Measurements from ENCODE around the gene SV2B. TPM values are rescaled to one million over a fixed set of nuclear protein-coding genes. Genes with fewer than 3 reads are reported as not detected.

SV2B gene
- polyA plus RNA-seq, 4 donors, result 0.25 to 2.0 TPM; not detected in 2

DNA sequence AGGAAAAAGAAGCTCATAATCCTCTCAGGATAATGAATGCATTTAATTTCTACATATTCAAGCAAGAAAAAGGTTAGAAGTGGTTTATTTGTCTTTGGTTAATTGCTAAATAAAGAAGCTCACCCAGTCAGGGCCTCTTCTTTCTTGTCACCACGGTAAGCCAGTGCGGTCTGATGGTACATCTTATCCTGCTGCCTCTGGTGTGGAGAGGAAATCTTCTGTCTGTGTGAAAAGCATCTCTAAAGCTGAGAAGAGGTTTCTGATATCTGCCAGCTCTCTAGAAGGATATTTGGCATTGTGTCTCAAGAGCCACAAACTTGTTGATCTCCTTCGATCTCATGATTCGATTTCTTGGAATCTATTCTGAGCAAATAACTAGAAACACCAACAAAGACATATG lies 144.9 kb downstream of the SV2B start:
- Histone ChIP-seq H3K27ac (ENCODE audit: low read depth in 1 of 3, low read length in 2 of 3) (no peak overlapping the region), H3K9me3 (ENCODE audit: control insufficient read depth in 2 of 2, insufficient read depth in 1 of 2, low read depth in 1 of 2, low read length in 1 of 2) (no peaks in the 10 kb centered on the region), H3K4me3 (ENCODE audit: low read depth in 1 of 3, low read length in 3 of 3) (no peak overlapping the region), H3K36me3 (ENCODE audit: control insufficient read depth in 3 of 3, insufficient read depth in 2 of 3, low read depth in 1 of 3, low read length in 3 of 3) (no peaks in the 10 kb centered on the region), H3K4me1 (ENCODE audit: control insufficient read depth in 3 of 3, insufficient read depth in 2 of 3, low read depth in 1 of 3, low read length in 2 of 3) (no peaks in the 10 kb centered on the region), H3K27me3 (ENCODE audit: control insufficient read depth in 3 of 3, insufficient read depth in 3 of 3, low read length in 3 of 3) (peaks cover 0 to 2% (median 0%) of the 10 kb centered on the region in 3 donors)
- FAIRE-seq (no peak), DNase-seq (no peak)
- WGBS, 3 donors, result 85 to 89% (median 87%) methylated on average over 4 of the region's 4 CpGs

DNA sequence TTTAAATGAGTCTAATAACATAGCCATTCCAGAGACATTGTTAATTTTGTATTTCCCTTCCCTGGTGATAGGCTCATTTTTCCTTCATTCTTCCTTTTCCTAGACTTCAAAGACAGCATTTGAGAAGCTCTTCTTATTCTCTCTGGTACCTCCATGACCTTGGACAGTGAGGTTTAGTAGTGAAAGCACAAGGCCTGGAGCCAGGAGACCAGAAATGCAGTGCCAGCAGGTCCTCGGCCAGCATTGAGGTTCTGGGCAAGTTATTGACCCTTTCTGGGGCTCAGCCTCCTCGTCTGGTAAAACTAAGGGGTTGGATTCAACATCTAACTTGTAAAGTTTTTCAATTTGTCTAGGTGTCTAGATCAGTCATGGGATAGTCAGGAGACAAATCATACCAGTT lies 146.9 kb downstream of the SV2B start:
- H3K4me3 ChIP-seq (ENCODE audit: low read depth in 1 of 3, low read length in 3 of 3), result no peak overlapping the region
- no peak for FAIRE-seq
- DNase-seq, result no peak
- 35 to 52% (median 37%) methylated on average over 2 of the region's 2 CpGs for WGBS, 3 donors
- no peaks in the 10 kb centered on the region for H3K4me1 ChIP-seq (ENCODE audit: control insufficient read depth in 3 of 3, insufficient read depth in 2 of 3, low read depth in 1 of 3, low read length in 2 of 3)
- H3K27ac ChIP-seq (ENCODE audit: low read depth in 1 of 3, low read length in 2 of 3), result no peak overlapping the region
- peaks cover 0 to 2% (median 0%) of the 10 kb centered on the region in 3 donors for H3K27me3 ChIP-seq (ENCODE audit: control insufficient read depth in 3 of 3, insufficient read depth in 3 of 3, low read length in 3 of 3)
- no peaks in the 10 kb centered on the region for H3K9me3 ChIP-seq (ENCODE audit: control insufficient read depth in 2 of 2, insufficient read depth in 1 of 2, low read depth in 1 of 2, low read length in 1 of 2)
- H3K36me3 ChIP-seq (ENCODE audit: control insufficient read depth in 3 of 3, insufficient read depth in 2 of 3, low read depth in 1 of 3, low read length in 3 of 3), result no peaks in the 10 kb centered on the region

DNA sequence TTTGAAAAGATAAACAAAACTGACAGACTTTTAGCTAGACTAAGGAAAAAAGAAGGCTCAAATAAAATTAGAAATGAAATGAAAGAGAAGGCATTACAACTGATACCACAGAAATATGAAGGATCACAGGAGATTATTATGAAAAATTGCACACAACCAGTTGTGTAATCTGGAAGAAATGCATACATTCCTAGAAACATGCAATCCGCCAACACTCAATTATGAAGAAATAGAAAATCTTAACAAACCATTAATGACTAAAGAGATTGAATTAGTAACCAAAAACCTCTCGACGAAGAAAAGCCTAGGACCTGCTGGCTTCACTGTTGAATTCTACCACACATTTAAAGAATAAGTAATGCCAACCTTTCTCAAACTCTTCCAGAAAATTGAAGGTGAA lies 149.5 kb downstream of the SV2B start:
- H3K4me1 ChIP-seq (ENCODE audit: control insufficient read depth in 3 of 3, insufficient read depth in 2 of 3, low read depth in 1 of 3, low read length in 2 of 3), result no peaks in the 10 kb centered on the region
- H3K4me3 ChIP-seq (ENCODE audit: low read depth in 1 of 3, low read length in 3 of 3), result no peak overlapping the region
- WGBS, 3 donors, result 72 to 90% (median 87%) methylated on average over 3 of the region's 3 CpGs
- FAIRE-seq (no peak), DNase-seq (no peak)
- no peak overlapping the region for H3K27ac ChIP-seq (ENCODE audit: low read depth in 1 of 3, low read length in 2 of 3)
- H3K9me3 ChIP-seq (ENCODE audit: control insufficient read depth in 2 of 2, insufficient read depth in 1 of 2, low read depth in 1 of 2, low read length in 1 of 2), result no peaks in the 10 kb centered on the region
- H3K27me3 ChIP-seq (ENCODE audit: control insufficient read depth in 3 of 3, insufficient read depth in 3 of 3, low read length in 3 of 3), result no peaks in the 10 kb centered on the region
- no peaks in the 10 kb centered on the region for H3K36me3 ChIP-seq (ENCODE audit: control insufficient read depth in 3 of 3, insufficient read depth in 2 of 3, low read depth in 1 of 3, low read length in 3 of 3)

GRCh38 chr15:91252322-91252721 lies 152.3 kb downstream of the SV2B start:
- H3K9me3 ChIP-seq (ENCODE audit: control insufficient read depth in 2 of 2, insufficient read depth in 1 of 2, low read depth in 1 of 2, low read length in 1 of 2), result no peaks in the 10 kb centered on the region
- WGBS, 3 donors, result 87 to 92% (median 90%) methylated on average over 7 of the region's 7 CpGs
- no peaks in the 10 kb centered on the region for H3K36me3 ChIP-seq (ENCODE audit: control insufficient read depth in 3 of 3, insufficient read depth in 2 of 3, low read depth in 1 of 3, low read length in 3 of 3)
- no peaks in the 10 kb centered on the region for H3K4me1 ChIP-seq (ENCODE audit: control insufficient read depth in 3 of 3, insufficient read depth in 2 of 3, low read depth in 1 of 3, low read length in 2 of 3)
- no peak overlapping the region for H3K4me3 ChIP-seq (ENCODE audit: low read depth in 1 of 3, low read length in 3 of 3)
- DNase-seq, result no peak
- no peak overlapping the region for H3K27ac ChIP-seq (ENCODE audit: low read depth in 1 of 3, low read length in 2 of 3)
- no peaks in the 10 kb centered on the region for H3K27me3 ChIP-seq (ENCODE audit: control insufficient read depth in 3 of 3, insufficient read depth in 3 of 3, low read length in 3 of 3)
- FAIRE-seq, result no peak

DNA sequence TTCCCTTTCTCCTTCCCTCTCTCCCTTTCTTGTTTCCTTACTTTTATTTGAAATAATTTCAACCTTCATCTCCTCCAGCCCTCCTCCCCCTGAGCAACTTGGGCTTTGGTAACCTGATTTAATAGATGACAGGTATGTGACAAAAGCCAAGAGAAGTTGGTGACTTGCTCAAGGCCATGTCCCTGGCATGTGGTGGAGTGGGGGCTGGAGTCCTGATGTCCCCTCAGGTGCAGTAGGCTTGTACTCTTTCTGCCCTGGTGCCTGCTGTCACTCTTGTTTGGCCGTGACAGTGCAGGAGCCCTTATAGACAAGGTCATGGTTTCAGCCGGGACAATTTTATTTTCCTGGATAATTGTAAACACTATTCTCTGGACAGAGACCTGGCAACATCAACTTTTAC lies 152.7 kb downstream of the SV2B start:
- H3K27ac ChIP-seq (ENCODE audit: low read depth in 1 of 3, low read length in 2 of 3), result no peak overlapping the region
- DNase-seq (no peak), FAIRE-seq (no peak)
- no peak overlapping the region for H3K4me3 ChIP-seq (ENCODE audit: low read depth in 1 of 3, low read length in 3 of 3)
- no peaks in the 10 kb centered on the region for H3K4me1 ChIP-seq (ENCODE audit: control insufficient read depth in 3 of 3, insufficient read depth in 2 of 3, low read depth in 1 of 3, low read length in 2 of 3)
- H3K9me3 ChIP-seq (ENCODE audit: control insufficient read depth in 2 of 2, insufficient read depth in 1 of 2, low read depth in 1 of 2, low read length in 1 of 2), result no peaks in the 10 kb centered on the region
- H3K27me3 ChIP-seq (ENCODE audit: control insufficient read depth in 3 of 3, insufficient read depth in 3 of 3, low read length in 3 of 3), result no peaks in the 10 kb centered on the region
- WGBS, 3 donors, result 64 to 78% (median 75%) methylated on average over 2 of the region's 2 CpGs
- no peaks in the 10 kb centered on the region for H3K36me3 ChIP-seq (ENCODE audit: control insufficient read depth in 3 of 3, insufficient read depth in 2 of 3, low read depth in 1 of 3, low read length in 3 of 3)

- Histone ChIP-seq H3K27me3 (ENCODE audit: control insufficient read depth in 3 of 3, insufficient read depth in 3 of 3, low read length in 3 of 3) (no peaks in the 10 kb centered on the region), H3K27ac (ENCODE audit: low read depth in 1 of 3, low read length in 2 of 3) (no peak overlapping the region), H3K9me3 (ENCODE audit: control insufficient read depth in 2 of 2, insufficient read depth in 1 of 2, low read depth in 1 of 2, low read length in 1 of 2) (no peaks in the 10 kb centered on the region), H3K36me3 (ENCODE audit: control insufficient read depth in 3 of 3, insufficient read depth in 2 of 3, low read depth in 1 of 3, low read length in 3 of 3) (no peaks in the 10 kb centered on the region), H3K4me3 (ENCODE audit: low read depth in 1 of 3, low read length in 3 of 3) (no peak overlapping the region), H3K4me1 (ENCODE audit: control insufficient read depth in 3 of 3, insufficient read depth in 2 of 3, low read depth in 1 of 3, low read length in 2 of 3) (no peaks in the 10 kb centered on the region)
- no peak for DNase-seq
- 76 to 79% (median 78%) methylated on average over 3 of the region's 3 CpGs for WGBS, 3 donors
- no peak for FAIRE-seq
These were observed 153.5 kb downstream of the SV2B start for GRCh38 chr15:91253605-91254004.

- Histone ChIP-seq H3K36me3 (ENCODE audit: control insufficient read depth in 3 of 3, insufficient read depth in 2 of 3, low read depth in 1 of 3, low read length in 3 of 3) (no peaks in the 10 kb centered on the region), H3K4me3 (ENCODE audit: low read depth in 1 of 3, low read length in 3 of 3) (no peak overlapping the region), H3K27me3 (ENCODE audit: control insufficient read depth in 3 of 3, insufficient read depth in 3 of 3, low read length in 3 of 3) (peaks cover 0 to 3% (median 0%) of the 10 kb centered on the region in 3 donors), H3K9me3 (ENCODE audit: control insufficient read depth in 2 of 2, insufficient read depth in 1 of 2, low read depth in 1 of 2, low read length in 1 of 2) (no peaks in the 10 kb centered on the region), H3K4me1 (ENCODE audit: control insufficient read depth in 3 of 3, insufficient read depth in 2 of 3, low read depth in 1 of 3, low read length in 2 of 3) (no peaks in the 10 kb centered on the region), H3K27ac (ENCODE audit: low read depth in 1 of 3, low read length in 2 of 3) (no peak overlapping the region)
- DNase-seq (no peak), FAIRE-seq (no peak)
- 56 to 74% (median 69%) methylated on average over 3 of the region's 3 CpGs for WGBS, 3 donors
These were observed 154.7 kb downstream of the SV2B start for GRCh38 chr15:91254766-91255165.

DNA sequence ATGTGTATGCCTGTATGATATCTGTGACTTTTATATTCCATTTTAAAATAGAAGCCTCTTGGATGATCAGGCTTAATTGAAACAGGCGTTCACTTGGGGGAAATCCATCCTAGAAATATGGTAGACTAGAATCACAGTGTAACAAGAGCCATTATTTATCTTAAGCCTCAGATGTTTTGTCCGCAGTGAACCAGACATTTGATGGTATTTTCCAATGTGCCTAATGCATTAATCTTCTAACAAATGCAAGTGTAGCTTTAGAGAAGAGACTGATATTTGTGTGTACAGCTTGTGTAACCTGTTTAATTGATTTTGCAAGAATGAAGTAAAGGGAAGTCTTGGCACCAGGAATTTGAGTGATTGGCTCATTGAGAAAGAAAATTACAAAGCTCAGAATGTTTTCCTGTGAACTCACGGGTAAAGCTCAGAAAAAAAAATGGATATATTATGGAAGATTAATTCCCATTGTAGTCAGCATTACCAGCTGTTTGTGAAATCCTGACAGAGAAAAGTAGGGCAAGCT lies 155.7 kb downstream of the SV2B start:
- Histone ChIP-seq H3K4me1 (ENCODE audit: control insufficient read depth in 3 of 3, insufficient read depth in 2 of 3, low read depth in 1 of 3, low read length in 2 of 3) (no peaks in the 10 kb centered on the region), H3K9me3 (ENCODE audit: control insufficient read depth in 2 of 2, insufficient read depth in 1 of 2, low read depth in 1 of 2, low read length in 1 of 2) (no peaks in the 10 kb centered on the region), H3K27me3 (ENCODE audit: control insufficient read depth in 3 of 3, insufficient read depth in 3 of 3, low read length in 3 of 3) (peaks cover 0 to 3% (median 0%) of the 10 kb centered on the region in 3 donors), H3K4me3 (ENCODE audit: low read depth in 1 of 3, low read length in 3 of 3) (no peak overlapping the region), H3K36me3 (ENCODE audit: control insufficient read depth in 3 of 3, insufficient read depth in 2 of 3, low read depth in 1 of 3, low read length in 3 of 3) (no peaks in the 10 kb centered on the region), H3K27ac (ENCODE audit: low read depth in 1 of 3, low read length in 2 of 3) (no peak overlapping the region)
- DNase-seq (no peak), FAIRE-seq (no peak)
- 58 to 72% (median 59%) methylated on average over 3 of the region's 3 CpGs for WGBS, 3 donors

DNA sequence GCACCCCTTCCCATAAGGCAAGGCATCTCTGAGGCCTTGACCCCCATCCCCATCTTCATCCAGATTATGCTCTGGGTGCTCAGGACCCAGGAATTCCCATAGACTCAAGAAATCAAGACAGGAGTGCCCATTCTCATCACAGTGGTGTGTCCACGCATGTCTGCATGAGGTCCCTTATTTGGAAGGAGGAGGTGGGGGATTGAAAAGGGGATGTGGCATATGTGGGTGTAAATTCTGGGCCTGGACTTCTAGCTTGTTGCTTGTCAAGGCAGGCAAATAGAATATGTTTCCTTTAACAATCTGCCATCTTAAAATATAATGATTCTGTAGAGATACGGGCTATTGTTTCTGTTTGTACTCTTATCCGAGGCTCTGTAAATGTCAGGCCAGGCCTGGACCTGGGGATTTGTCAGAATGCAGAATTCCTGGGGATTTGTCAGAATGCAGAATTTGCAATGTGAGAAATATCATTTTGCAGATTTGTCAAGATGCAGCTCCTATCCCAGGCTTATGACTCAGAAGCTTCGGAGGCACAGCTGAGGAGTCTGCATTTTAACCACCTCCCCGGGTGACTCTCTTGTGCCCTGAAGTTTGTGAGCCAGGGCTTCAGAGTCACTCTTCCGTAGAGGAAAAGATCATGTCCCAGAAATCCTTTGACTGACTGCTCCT lies 157.8 kb downstream of the SV2B start:
- FAIRE-seq (no peak), DNase-seq (no peak)
- WGBS, 3 donors, result 86 to 90% (median 88%) methylated on average over 6 of the region's 6 CpGs
- Histone ChIP-seq H3K27ac (ENCODE audit: low read depth in 1 of 3, low read length in 2 of 3) (no peak overlapping the region), H3K4me3 (ENCODE audit: low read depth in 1 of 3, low read length in 3 of 3) (no peak overlapping the region), H3K36me3 (ENCODE audit: control insufficient read depth in 3 of 3, insufficient read depth in 2 of 3, low read depth in 1 of 3, low read length in 3 of 3) (no peaks in the 10 kb centered on the region), H3K9me3 (ENCODE audit: control insufficient read depth in 2 of 2, insufficient read depth in 1 of 2, low read depth in 1 of 2, low read length in 1 of 2) (no peaks in the 10 kb centered on the region), H3K4me1 (ENCODE audit: control insufficient read depth in 3 of 3, insufficient read depth in 2 of 3, low read depth in 1 of 3, low read length in 2 of 3) (no peaks in the 10 kb centered on the region), H3K27me3 (ENCODE audit: control insufficient read depth in 3 of 3, insufficient read depth in 3 of 3, low read length in 3 of 3) (peaks cover 0 to 3% (median 0%) of the 10 kb centered on the region in 3 donors)

All from small intestine (tissue), 7 donors.